NCI-H510A treated with DMSO at 0.1 percent for 48 hours (cell line): ENCODE measurements around the gene TMEM80.
A peak's percentile ranks its signal among the peaks of the same experiment; 100 is the strongest.
"Not testable (repeated sequence)": the region's sequence is repeated elsewhere in the genome, so short reads cannot be mapped to it uniquely, and the experiment has no call there.

Source experiments
- DNase-seq: peaks from one replicate; lab custom pipeline; 2025; lab: John Stamatoyannopoulos, UW

The TMEM80 gene

DNA sequence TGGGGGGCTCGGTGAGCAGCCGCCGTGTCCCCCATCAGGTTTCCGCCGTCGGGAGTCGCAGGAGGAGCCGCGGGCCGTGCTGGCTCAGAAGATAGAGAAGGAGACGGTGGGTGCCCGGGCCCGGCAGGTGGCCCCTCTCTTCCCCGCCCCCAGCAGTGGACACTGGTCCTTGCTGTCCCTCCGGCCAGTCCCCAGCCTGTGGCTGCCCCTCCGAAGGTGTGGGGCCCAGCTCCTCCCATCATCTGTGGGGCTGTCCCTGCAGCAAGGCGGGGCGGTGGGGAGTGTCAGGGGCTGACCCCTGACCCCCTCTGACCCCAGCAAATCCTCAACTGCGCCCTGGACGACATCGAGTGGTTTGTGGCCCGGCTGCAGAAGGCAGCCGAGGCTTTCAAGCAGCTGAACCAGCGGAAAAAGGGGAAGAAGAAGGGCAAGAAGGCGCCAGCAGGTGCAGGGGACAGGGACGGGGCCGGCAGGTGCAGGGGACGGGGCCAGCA lies 25.7 kb downstream of the TMEM80 start:
- no peak for DNase-seq

DNA sequence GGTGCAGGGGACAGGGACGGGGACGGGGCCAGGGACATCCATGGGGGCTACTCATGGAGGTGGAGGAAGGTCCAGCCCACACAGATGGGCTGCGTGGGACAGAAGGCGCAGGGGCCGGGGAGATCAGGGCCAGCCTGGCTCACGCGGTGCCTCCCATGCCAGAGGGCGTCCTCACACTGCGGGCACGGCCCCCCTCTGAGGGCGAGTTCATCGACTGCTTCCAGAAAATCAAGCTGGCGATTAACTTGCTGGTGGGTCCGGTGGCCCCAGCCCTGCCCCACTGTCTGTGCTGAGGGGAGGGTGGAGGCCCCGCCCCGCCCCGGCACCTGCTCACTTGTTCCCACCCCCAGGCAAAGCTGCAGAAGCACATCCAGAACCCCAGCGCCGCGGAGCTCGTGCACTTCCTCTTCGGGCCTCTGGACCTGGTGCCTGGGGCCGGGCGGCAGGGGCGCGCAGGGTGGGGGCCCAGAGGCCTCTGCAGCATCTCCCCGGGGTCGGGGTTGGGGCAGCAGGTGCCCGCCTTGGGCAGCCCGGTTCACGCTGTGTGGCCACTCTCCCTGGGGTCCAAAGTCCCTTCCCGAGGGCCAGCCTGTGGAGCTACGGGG lies 26.2 kb downstream of the TMEM80 start:
- peak; percentile 78 for DNase-seq

DNA sequence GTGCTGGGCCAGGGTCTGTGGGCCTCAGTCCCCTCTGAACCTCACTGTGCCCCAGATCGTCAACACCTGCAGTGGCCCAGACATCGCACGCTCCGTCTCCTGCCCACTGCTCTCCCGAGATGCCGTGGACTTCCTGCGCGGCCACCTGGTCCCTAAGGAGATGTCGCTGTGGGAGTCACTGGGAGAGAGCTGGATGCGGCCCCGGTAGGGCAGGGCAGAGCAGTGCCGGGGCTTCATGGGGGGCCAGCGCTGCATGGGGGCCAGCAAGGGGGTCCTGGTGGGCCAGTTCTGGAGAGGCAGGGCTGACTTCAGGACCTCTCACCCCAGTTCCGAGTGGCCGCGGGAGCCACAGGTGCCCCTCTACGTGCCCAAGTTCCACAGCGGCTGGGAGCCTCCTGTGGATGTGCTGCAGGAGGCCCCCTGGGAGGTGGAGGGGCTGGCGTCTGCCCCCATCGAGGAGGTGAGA lies 26.8 kb downstream of the TMEM80 start:
- no peak for DNase-seq

DNA sequence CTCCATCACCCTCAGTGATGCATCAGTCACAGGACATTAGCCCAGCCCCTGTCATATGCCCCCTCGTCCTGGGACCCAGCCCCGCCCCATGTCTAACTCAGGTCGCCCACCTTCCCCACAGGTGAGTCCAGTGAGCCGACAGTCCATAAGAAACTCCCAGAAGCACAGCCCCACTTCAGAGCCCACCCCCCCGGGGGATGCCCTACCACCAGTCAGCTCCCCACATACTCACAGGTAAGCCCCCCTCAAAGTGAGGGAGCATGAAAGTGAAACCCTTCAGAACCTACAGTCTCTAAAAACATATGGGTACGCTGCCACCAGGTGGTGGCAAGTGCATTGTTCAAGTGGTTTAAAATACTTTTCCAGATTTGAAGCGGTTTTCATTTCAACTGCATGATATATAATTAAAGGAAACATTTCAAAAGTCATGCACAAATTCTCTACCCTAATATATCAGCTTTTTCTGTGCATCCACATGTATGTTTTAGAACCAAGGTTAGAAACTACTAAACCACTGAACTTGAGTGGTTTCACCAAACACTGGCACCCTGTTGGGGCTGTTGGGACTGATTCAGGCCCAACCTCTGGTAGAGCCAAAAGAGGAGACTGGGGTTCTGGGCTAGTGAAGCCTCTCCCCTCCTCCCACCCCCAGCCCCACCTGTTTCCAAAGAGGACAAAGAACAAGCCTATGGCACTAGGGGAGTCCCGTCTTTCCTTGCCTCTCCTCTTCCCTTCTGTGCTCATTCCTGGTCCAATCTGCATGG lies 27.7 kb downstream of the TMEM80 start:
- DNase-seq, result peak; percentile 57

DNA sequence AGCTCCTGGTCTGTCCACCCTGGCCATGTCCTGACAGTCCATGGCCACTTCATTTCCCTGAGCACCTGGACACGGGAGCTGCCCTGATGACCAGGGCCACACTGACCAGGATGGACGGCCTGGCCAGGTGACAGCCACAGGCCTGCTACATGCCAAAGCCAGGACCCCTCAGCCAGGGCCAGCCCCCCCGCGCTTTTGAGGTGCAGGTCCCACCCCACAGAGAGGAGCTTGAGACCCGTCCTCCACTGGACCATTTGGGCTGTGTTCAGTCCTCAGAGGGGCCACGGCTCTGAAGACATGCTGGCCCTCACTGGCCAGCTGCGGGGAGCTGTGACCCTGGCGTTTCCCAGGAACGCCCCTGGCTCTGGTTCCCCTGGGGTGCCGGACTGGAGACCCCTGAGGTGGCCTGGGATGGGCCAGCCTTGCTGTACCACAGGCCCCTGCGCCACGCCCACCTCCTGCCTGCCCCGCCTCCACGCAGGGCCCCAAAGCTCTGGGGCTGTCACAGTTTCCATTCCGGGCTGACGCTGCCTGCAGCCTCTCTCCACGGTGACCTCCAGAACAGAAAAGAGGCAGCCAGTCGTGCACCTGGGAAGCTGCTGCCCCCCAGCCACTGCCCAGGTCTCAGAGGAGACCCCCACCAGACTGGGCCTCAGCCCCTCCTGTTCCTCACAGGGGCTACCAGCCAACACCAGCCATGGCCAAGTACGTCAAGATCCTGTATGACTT lies 28.6 kb downstream of the TMEM80 start:
- no peak for DNase-seq

DNA sequence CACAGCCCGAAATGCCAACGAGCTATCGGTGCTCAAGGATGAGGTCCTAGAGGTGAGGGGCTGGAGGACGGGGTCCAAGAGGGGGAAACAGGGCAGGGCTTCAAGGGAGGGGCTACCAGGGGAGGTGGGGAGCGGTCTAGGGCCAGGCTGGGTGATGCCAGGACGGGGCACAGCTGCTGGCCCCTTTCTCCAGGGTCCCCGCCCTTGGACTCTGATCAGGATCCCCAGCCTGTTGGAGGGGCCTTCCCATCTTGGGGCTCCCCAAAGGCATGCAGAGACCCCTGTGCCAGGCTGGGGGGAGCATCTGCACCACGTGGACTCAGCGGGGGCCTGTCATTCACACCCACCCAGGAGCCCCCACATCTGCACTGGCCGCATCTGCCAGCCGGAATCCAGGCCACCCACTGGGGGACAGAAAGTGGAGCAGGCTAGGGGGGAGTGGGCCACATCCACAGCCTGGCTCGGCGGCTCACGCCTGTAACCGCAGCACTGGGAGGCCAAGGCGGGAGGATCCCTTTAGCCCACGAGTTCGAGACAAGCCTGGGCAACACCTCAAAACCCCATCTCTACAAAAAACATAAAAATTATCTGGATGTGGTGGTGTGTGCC lies 29.3 kb downstream of the TMEM80 start:
- no peak for DNase-seq

DNA sequence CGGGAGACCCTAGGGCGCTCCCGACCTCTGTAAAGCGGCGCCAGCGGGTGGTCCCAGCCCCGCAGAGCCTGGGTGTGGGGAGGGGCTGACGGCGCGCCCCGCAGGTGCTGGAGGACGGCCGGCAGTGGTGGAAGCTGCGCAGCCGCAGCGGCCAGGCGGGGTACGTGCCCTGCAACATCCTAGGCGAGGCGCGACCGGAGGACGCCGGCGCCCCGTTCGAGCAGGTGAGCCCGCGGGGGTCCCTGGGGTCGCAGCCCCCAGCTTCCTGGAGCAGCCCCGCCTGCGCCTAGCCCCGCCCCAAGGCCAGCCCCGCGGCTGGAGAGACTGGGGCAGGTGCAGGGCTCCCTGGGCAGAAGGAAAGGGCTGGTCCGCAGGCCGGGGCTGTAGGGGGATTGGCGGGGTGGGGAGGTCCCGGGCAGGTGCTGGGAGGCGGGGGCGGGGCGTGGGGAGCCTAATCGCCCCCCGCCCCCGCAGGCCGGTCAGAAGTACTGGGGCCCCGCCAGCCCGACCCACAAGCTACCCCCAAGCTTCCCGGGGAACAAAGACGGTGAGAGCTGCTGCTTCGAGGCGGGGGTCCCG lies 30.1 kb downstream of the TMEM80 start:
- no peak for DNase-seq

DNA sequence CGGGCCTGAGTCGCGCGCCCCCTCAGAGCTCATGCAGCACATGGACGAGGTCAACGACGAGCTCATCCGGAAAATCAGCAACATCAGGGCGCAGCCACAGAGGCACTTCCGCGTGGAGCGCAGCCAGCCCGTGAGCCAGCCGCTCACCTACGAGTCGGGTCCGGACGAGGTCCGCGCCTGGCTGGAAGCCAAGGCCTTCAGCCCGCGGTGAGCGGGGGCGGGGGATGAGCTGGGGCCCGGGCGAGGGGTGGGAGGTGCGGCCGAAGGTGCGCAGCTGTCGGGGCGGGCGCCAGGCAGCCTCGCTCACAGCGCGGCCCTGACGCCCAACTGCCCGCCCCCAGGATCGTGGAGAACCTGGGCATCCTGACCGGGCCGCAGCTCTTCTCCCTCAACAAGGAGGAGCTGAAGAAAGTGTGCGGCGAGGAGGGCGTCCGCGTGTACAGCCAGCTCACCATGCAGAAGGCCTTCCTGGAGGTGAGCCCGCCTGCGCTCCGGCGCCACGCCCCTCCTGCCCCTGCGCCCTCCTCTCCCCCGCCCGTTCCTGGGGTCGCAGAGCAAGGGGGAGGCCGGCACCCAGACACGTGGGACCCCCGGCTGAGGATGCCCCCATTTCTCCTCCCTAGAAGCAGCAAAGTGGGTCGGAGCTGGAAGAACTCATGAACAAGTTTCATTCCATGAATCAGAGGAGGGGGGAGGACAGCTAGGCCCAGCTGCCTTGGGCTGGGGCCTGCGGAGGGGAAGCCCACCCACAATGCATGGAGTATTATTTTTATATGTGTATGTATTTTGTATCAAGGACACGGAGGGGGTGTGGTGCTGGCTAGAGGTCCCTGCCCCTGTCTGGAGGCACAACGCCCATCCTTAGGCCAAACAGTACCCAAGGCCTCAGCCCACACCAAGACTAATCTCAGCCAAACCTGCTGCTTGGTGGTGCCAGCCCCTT lies 30.9 kb downstream of the TMEM80 start:
- peak; percentile 83 for DNase-seq

DNA sequence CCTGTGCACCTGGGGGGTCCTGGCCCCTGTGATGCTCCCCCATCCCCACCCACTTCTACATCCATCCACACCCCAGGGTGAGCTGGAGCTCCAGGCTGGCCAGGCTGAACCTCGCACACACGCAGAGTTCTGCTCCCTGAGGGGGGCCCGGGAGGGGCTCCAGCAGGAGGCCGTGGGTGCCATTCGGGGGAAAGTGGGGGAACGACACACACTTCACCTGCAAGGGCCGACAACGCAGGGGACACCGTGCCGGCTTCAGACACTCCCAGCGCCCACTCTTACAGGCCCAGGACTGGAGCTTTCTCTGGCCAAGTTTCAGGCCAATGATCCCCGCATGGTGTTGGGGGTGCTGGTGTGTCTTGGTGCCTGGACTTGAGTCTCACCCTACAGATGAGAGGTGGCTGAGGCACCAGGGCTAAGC lies 31.7 kb downstream of the TMEM80 start:
- DNase-seq, result no peak

DNA sequence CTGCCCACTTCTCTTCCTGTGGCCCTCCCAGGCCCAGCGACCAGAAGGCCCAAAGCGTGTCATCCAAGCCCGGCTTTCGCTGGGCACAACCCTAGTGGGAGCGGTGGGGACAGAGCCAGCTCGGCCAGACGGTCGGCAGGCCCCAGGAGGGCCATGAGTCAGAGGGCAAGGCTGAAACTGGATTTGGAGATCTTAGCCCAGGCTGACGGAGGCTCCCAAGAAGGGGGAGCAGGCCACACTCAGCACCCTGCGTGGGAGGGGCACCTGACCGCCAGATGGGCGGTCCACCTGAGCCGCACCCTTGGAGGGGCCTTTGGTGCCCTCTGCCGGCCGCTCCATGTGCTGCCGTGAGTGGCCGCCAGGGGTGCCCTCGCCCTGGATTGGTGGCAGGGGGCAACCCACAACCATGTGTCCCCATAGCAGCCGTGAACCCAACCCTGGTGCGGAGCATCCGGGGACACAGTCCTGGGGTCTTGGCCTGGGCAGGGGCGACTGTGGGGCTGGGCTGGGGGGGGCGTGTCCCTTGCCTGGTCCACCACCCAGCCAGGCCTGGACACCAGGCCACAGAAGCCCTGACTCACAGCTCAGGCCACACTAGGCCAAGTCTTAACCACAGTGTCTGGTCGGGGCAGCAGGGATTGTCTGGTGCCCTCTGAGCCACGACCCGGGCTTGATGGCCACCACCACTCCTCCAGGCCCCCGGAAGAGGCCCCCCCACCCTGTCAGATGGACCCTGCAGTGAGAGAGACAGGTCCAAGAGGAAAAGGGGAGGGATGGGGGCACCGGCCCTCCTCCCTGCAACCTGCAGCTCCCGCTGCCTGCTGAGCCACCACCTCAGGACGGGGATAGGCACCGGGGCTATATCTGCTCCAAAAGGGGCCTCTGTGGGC lies 32.5 kb downstream of the TMEM80 start:
- DNase-seq, result no peak

DNA sequence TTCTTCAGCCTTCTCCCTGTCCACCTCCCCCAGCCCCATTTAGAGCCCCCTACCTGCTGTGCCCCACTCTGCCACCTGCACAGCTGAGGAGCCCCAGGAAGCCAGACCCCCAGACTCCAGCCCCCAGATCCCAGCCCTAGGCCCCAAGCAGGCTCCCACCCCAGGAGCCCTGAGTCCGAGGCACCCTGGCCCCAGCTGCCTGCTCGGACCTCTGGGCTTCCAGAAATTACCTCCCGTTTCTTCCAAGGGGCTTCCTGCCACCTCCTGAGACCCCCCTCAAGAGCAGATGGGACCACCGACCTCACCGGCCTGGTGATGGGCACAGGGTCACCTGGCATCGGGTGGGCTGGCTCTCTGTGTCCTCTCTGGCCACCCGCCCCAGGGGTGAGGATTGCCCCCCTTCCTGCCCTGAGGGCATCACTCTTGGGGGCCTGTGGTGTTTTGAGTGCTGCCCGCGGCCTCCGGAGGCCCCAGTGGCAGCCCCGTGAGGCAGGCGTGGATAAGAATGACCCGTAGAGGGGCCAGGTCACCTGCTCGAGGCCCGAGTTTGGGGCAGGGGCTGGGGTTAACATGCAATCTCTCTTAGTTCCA lies 33.4 kb downstream of the TMEM80 start:
- DNase-seq, result no peak

DNA sequence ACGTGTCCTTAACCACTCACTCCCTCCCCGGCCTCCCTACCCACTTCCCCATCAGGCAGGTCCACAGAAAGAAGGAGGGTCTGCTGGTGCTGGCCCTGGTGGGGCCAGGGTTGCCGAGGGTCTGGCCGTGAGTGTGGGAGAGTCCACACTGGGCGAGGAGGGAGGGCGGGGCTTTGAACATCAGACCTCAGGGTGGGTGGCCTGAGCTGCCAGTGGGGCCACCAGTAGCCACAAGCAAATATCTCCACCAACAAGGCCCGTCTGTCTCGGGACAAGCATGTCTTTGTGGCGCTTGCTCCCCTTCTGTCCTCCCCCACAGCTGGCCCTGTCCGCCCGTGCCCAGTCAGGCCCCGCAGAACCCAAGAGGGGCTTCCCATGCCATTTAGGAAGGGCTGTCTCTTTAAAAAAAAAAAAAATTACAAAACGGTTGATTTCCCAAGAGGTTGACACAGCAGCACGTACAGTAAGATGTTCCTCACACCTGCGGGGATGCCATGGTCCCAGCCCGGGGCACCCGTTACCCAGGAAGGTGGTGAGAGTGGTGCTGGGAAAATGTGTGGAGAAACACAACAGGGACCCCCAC lies 34.0 kb downstream of the TMEM80 start:
- no peak for DNase-seq

DNA sequence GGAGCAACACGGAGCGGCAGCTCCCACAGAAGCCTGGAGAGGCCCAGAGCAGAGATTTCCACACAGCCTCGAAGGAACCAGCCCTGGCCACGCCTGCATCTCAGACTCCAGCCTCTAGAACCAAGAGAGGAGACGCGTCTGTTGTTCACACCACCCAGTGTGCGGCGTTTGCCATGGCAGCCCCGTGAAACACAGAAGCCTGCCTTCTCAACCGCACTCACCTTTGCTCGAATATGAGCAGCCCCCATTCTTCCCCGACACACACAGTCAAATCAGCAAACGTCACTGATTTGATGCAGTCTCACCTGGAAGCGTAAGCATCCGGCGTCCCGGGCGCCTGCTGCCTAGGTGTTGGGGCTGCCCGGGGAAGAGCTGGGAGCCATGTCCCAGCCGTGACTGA lies 37.5 kb downstream of the TMEM80 start:
- DNase-seq, result no peak

DNA sequence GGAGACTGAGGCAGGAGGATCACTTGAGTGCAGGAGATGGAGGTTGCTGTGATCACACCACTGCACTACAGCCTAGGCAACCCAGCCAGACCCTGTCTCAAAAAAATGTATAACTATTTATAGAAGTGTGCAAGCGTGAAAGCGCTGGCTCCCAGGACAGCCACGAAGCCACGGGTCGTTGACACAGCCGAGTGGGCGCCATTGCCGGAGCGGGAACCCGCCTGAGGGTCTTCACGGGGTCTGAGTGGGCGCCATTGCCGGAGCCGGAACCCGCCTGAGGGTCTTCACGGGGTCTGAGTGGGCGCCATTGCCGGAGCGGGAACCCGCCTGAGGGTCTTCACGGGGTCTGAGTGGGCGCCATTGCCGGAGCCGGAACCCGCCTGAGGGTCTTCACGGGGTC lies 38.9 kb downstream of the TMEM80 start:
- not testable (repeated sequence) for DNase-seq

DNA sequence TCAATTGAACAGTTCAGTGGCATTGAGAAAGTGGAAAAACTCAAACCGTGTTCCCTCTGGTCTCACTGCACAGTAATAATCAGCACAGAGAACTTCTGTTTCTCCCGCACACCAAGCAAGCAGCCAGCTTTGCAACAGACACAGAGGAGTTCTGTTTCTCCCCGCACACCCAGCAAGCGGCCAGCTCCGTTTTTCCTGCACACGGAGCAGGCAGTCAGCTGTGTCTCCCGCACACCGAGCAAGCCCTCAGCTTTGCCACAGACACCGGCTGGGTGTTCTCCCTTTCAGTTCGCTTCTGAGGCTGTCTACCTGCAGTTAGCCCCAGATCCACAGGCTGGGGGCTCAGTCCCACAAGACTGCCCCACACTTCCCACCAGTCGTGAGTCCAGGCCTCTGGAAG lies 41.8 kb downstream of the TMEM80 start:
- no peak for DNase-seq

DNA sequence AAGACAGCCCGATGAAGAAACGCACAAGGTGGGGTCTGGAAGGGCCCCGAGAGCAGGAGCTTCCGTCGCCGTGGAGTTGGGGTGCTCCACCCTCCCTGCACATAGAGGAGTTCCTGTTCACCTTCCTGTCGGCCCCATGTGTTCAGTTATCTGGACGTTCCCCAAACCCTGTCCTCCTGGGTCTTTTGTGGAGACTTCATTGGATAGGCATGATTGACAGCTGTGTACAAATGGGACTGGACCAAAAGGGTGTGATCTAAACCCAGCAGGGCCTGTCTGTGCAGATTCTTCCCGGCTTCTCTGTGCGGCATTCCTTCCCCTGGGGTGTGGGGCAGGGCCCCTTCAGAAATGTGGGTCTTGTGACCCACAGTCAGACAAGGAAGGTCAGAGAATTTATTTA lies 42.3 kb downstream of the TMEM80 start:
- DNase-seq, result not testable (repeated sequence)

DNA sequence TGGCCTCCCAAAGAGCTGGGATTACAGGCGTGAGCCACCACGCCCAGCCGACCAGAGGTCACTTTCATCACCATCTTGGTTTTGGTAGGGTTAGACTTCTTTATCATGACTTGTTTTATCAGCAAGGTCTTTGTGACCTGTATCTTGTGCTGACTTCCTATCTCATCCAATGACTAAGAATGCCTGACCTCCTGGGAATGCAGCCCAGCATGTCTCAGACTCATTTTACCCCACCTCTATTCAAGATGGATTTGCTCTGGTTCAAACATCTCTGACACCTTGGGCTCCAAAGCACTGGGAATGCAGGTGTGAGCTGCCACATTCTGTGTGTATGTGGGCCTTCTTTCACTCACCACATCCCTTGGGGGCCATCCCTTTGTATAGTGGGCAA lies 46.5 kb downstream of the TMEM80 start:
- DNase-seq, result no peak

DNA sequence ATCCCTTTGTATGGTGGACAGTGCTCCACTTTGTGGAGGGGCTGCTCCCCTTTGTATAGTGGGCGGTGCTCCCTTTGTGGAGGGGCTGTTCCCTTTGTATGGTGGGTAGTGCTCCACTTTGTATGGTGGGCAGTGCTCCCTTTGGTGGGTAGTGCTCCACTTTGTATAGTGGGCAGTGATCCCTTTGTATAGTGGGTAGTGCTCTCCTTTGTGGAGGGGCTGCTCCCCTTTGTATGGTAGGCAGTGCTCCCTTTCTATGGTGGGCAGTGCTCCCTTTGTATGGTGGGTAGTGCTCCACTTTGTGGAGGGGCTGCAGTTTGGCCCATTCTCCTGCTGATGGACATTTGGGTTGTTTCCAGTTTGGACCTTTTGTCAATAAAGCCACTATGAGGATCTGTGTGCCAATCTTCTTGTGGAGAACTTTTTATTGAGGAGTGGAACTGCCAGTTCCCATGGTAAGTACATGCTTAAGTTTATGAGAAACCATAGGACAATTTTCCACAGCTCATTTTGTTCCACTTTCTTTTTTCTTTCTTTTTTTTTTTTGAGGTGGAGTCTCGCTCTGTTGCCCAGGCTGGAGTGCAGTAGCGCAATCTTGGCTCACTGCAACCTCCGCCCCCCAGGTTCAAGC lies 47.1 kb downstream of the TMEM80 start:
- DNase-seq, result no peak

DNA sequence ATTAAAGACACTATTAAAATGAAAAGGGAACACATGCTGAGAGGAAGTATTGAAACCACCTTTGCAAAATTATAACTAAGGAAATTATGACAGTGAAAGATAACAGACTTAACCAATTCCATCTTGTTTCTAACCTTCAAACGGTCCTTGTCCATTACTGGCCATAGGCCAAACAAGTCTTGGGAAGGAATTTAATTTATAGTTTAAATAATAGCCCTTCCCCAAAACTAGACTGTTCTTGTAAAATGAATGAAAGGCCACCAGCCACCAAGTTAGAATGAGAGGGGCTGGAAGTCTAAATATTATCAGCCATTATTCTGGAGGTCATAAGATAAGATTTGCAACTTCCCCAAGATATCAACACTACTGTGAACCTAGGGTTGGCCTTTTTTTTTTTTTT lies 49.8 kb downstream of the TMEM80 start:
- DNase-seq, result no peak
